ENCODE data around the gene NDUFC1.
A peak's percentile ranks its signal among the peaks of the same experiment; 100 is the strongest.

Gene NDUFC1

GRCh38 chr4:139245590-139245989, 56.7 kb downstream of the NDUFC1 start:
- Histone ChIP-seq H3K36me3 (replicated peaks; ENCODE audit: low read depth, low read length) (no peaks in the 10 kb centered on the region), H3K79me2 (ENCODE audit: low read length) (no peaks in the 10 kb centered on the region), H3K9me3 (ENCODE audit: insufficient read depth, low read length) (no peaks in the 10 kb centered on the region), H3K4me2 (ENCODE audit: low read length) (no peak overlapping the region), H2AFZ (ENCODE audit: low read depth, low read length) (no peak overlapping the region), H3K9ac (ENCODE audit: low read length) (no peak overlapping the region), H3K4me3 (ENCODE audit: low read length) (no peak overlapping the region), H4K20me1 (ENCODE audit: insufficient read depth, low read length) (no peaks in the 10 kb centered on the region), H3K27ac (ENCODE audit: low read length) (no peak overlapping the region), H3K4me1 (ENCODE audit: low read length) (no peaks in the 10 kb centered on the region), H3K27me3 (ENCODE audit: low read depth, low read length) (no peaks in the 10 kb centered on the region)
- no peak for TF ChIP-seq EZH2phosphoT487 (IDR thresholded peaks at IDR 0.05; ENCODE audit: low read depth)
- TF ChIP-seq, protein P1, sequence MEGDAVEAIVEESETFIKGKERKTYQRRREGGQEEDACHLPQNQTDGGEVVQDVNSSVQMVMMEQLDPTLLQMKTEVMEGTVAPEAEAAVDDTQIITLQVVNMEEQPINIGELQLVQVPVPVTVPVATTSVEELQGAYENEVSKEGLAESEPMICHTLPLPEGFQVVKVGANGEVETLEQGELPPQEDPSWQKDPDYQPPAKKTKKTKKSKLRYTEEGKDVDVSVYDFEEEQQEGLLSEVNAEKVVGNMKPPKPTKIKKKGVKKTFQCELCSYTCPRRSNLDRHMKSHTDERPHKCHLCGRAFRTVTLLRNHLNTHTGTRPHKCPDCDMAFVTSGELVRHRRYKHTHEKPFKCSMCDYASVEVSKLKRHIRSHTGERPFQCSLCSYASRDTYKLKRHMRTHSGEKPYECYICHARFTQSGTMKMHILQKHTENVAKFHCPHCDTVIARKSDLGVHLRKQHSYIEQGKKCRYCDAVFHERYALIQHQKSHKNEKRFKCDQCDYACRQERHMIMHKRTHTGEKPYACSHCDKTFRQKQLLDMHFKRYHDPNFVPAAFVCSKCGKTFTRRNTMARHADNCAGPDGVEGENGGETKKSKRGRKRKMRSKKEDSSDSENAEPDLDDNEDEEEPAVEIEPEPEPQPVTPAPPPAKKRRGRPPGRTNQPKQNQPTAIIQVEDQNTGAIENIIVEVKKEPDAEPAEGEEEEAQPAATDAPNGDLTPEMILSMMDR (IDR thresholded peaks at IDR 0.05; ENCODE audit: low read depth, low read length) = no peak

GRCh38 chr4:139243448-139244365, 58.6 kb downstream of the NDUFC1 start:
- Histone ChIP-seq H3K27ac (ENCODE audit: low read length) (no peak overlapping the region), H3K79me2 (ENCODE audit: low read length) (no peaks in the 10 kb centered on the region), H3K36me3 (replicated peaks; ENCODE audit: low read depth, low read length) (peaks cover 5% of the 10 kb centered on the region), H3K4me2 (ENCODE audit: low read length) (no peak overlapping the region), H3K4me3 (ENCODE audit: low read length) (no peak overlapping the region), H3K4me1 (ENCODE audit: low read length) (no peaks in the 10 kb centered on the region), H4K20me1 (ENCODE audit: insufficient read depth, low read length) (no peaks in the 10 kb centered on the region), H3K9ac (ENCODE audit: low read length) (no peak overlapping the region), H2AFZ (ENCODE audit: low read depth, low read length) (no peak overlapping the region), H3K9me3 (ENCODE audit: insufficient read depth, low read length) (peaks cover 8% of the 10 kb centered on the region; the same call in 1 of the 2 replicates), H3K27me3 (ENCODE audit: low read depth, low read length) (no peaks in the 10 kb centered on the region)
- TF ChIP-seq, protein P1 (IDR thresholded peaks at IDR 0.05; ENCODE audit: low read depth, low read length) = no peak
- no peak for TF ChIP-seq EZH2phosphoT487 (IDR thresholded peaks at IDR 0.05; ENCODE audit: low read depth)

GRCh38 chr4:139242511-139243051, 59.7 kb downstream of the NDUFC1 start:
- TF ChIP-seq EZH2phosphoT487 (IDR thresholded peaks at IDR 0.05; ENCODE audit: low read depth) = no peak
- TF ChIP-seq, protein P1 (IDR thresholded peaks at IDR 0.05; ENCODE audit: low read depth, low read length) = no peak
- no peak overlapping the region for H3K27ac ChIP-seq (ENCODE audit: low read length)
- peak overlapping the region; percentile 36; the same call in 1 of the 2 replicates for H2AFZ ChIP-seq (ENCODE audit: low read depth, low read length)
- H4K20me1 ChIP-seq (ENCODE audit: insufficient read depth, low read length) = no peaks in the 10 kb centered on the region
- H3K36me3 ChIP-seq (replicated peaks; ENCODE audit: low read depth, low read length) = peaks cover 5% of the 10 kb centered on the region
- no peak overlapping the region for H3K4me3 ChIP-seq (ENCODE audit: low read length)
- no peaks in the 10 kb centered on the region for H3K27me3 ChIP-seq (ENCODE audit: low read depth, low read length)
- no peak overlapping the region for H3K4me2 ChIP-seq (ENCODE audit: low read length)
- peaks cover 5% of the 10 kb centered on the region for H3K4me1 ChIP-seq (ENCODE audit: low read length)
- peaks cover 8% of the 10 kb centered on the region for H3K9me3 ChIP-seq (ENCODE audit: insufficient read depth, low read length)
- no peaks in the 10 kb centered on the region for H3K79me2 ChIP-seq (ENCODE audit: low read length)
- H3K9ac ChIP-seq (ENCODE audit: low read length) = no peak overlapping the region

DNA sequence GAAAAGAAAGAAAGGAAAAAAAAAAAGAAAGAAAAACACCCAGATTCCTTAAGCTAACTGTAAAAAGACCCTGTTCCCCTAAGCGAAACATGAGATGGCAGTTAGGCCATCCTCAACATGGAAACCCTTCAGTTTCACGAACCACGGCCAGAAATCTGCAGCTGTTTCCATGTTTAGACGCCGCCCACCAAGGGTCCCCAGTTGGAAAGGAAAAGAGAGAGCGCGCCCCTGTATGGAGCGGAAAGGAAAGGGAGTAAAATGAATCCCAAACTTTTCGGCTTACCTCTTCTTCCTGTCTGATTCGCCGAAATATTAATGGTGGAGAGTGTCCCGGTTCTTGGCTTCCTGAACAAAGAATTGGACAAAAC, 60.5 kb downstream of the NDUFC1 start:
- no peak overlapping the region for H2AFZ ChIP-seq (ENCODE audit: low read depth, low read length)
- peaks cover 5% of the 10 kb centered on the region for H3K4me1 ChIP-seq (ENCODE audit: low read length)
- no peaks in the 10 kb centered on the region for H4K20me1 ChIP-seq (ENCODE audit: insufficient read depth, low read length)
- no peak overlapping the region for H3K4me3 ChIP-seq (ENCODE audit: low read length)
- H3K4me2 ChIP-seq (ENCODE audit: low read length) = no peak overlapping the region
- no peaks in the 10 kb centered on the region for H3K27me3 ChIP-seq (ENCODE audit: low read depth, low read length)
- H3K9me3 ChIP-seq (ENCODE audit: insufficient read depth, low read length) = peaks cover 8% of the 10 kb centered on the region
- no peaks in the 10 kb centered on the region for H3K79me2 ChIP-seq (ENCODE audit: low read length)
- H3K27ac ChIP-seq (ENCODE audit: low read length) = no peak overlapping the region
- no peak for TF ChIP-seq EZH2phosphoT487 (IDR thresholded peaks at IDR 0.05; ENCODE audit: low read depth)
- TF ChIP-seq, protein P1 (IDR thresholded peaks at IDR 0.05; ENCODE audit: low read depth, low read length) = no peak
- H3K36me3 ChIP-seq (replicated peaks; ENCODE audit: low read depth, low read length) = peaks cover 5% of the 10 kb centered on the region
- no peak overlapping the region for H3K9ac ChIP-seq (ENCODE audit: low read length)
